Common myeloid progenitor, CD34-positive (primary cell): ENCODE measurements around the gene TSNAX.
"Not testable (repeated sequence)": the region's sequence is repeated elsewhere in the genome, so short reads cannot be mapped to it uniquely, and the experiment has no call there.

ENCODE experiments used
- CTCF ChIA-PET: fragments of 350-600 bp; sonication (Branson Sonifier 250); formaldehyde crosslinking; loops from one replicate; lab custom pipeline; 2021; ENCODE audit warnings: antibody characterized with exemption; lab: Charles Lee
- POLR2A ChIA-PET: fragments of 350-600 bp; sonication (Branson Sonifier 250); formaldehyde crosslinking; loops from one replicate; lab custom pipeline; 2021; ENCODE audit warnings: antibody characterized with exemption; lab: Charles Lee
- DNase-seq, 3 donors: peaks; one replicate each; pipeline versions ENCODE4 v3.0.0 to v3.0.0-alpha.2; 2013
- H3K27ac ChIP-seq, 2 experiments: 1 replicate in 1 of 2; 2 replicates in 1 of 2; pipeline ENCODE4 v1.7.0; 2013; ENCODE audit warnings: inconsistent platforms in 2 of 2, low read length in 2 of 2, mild to moderate bottlenecking in 2 of 2, low read depth in 1 of 2, moderate library complexity in 1 of 2; ENCODE audit not compliant: severe bottlenecking in 2 of 2, insufficient read depth in 1 of 2, poor library complexity in 1 of 2
- H3K27me3 ChIP-seq, 5 experiments: replicated peaks in 2 of 5; 1 replicate in 3 of 5; 2 replicates in 2 of 5; pipeline versions ENCODE4 v1.6.1 to v1.7.0; 2013; ENCODE audit warnings: low read length in 4 of 5, mild to moderate bottlenecking in 2 of 5, moderate library complexity in 2 of 5, inconsistent platforms in 1 of 5; ENCODE audit not compliant: insufficient read depth in 5 of 5, control insufficient read depth in 4 of 5
- H3K36me3 ChIP-seq, 4 experiments: 1 replicate in 2 of 4; 2 replicates in 2 of 4; pipeline versions ENCODE4 v1.6.1 to v1.7.0; 2013; ENCODE audit warnings: low read length in 3 of 4, control low read depth in 1 of 4, mild to moderate bottlenecking in 1 of 4; ENCODE audit not compliant: control insufficient read depth in 4 of 4, insufficient read depth in 4 of 4
- H3K4me1 ChIP-seq, 4 experiments: 1 replicate in 3 of 4; 2 replicates in 1 of 4; pipeline versions ENCODE4 v1.6.1 to v1.7.1; 2013; ENCODE audit warnings: low read length in 3 of 4, mild to moderate bottlenecking in 3 of 4, control low read depth in 1 of 4, inconsistent platforms in 1 of 4, moderate library complexity in 1 of 4; ENCODE audit not compliant: control insufficient read depth in 4 of 4, insufficient read depth in 4 of 4; ENCODE audit errors: control extremely low read depth in 1 of 4
- H3K4me3 ChIP-seq, 7 experiments: 1 replicate in 4 of 7; 2 replicates in 3 of 7; pipeline versions ENCODE4 v1.5.1 to v1.7.0; 2013; ENCODE audit warnings: mild to moderate bottlenecking in 7 of 7, low read length in 6 of 7, moderate library complexity in 6 of 7, inconsistent platforms in 2 of 7, low read depth in 2 of 7, control low read depth in 1 of 7; ENCODE audit not compliant: insufficient read depth in 4 of 7, control insufficient read depth in 1 of 7; ENCODE audit errors: extremely low read depth in 1 of 7
- H3K9me3 ChIP-seq, 5 experiments: 1 replicate in 4 of 5; 2 replicates in 1 of 5; pipeline versions ENCODE4 v1.6.1 to v1.7.1; 2013; ENCODE audit warnings: low read length in 4 of 5, mild to moderate bottlenecking in 2 of 5, inconsistent platforms in 1 of 5, low read depth in 1 of 5, moderate library complexity in 1 of 5; ENCODE audit not compliant: control insufficient read depth in 4 of 5, insufficient read depth in 2 of 5; ENCODE audit errors: control extremely low read depth in 1 of 5
- WGBS: methylation state at CpG from one replicate; pipeline ENCODE4 v1.1.5; 2013; ENCODE audit not compliant: insufficient coverage; 5-methylcytosine and 5-hydroxymethylcytosine counted together

Gene TSNAX

GRCh38 chr1:231503168-231503567 is 25.3 kb upstream of the TSNAX start:
- H3K4me1 ChIP-seq, DNase-seq, H3K4me3 ChIP-seq, POLR2A ChIA-PET, H3K36me3 ChIP-seq, H3K27me3 ChIP-seq, H3K27ac ChIP-seq: not testable (repeated sequence)
- WGBS = no CpG with 5 or more reads among the region's 1 CpG
- peaks cover 0 to 31% (median 17%) of the 10 kb centered on the region in 5 experiments for H3K9me3 ChIP-seq
- CTCF ChIA-PET = interaction anchor here (1.1 kb wide), 1 partner anchor 14 kb away, joined by 3 read pairs; no protein-coding TSS in a partner anchor

GRCh38 chr1:231507476-231508355 is 20.8 kb upstream of the TSNAX start:
- Histone ChIP-seq H3K27ac (no peak overlapping the region), H3K4me3 (no peak overlapping the region), H3K4me1 (no peaks in the 10 kb centered on the region), H3K27me3 (peaks cover 0 to 6% (median 4%) of the 10 kb centered on the region in 5 experiments), H3K9me3 (peaks cover 0 to 4% (median 0%) of the 10 kb centered on the region in 5 experiments), H3K36me3 (no peaks in the 10 kb centered on the region)
- 91% methylated on average over 4 of the region's 9 CpGs for WGBS
- no peak for DNase-seq
- POLR2A ChIA-PET = no interaction called here
- CTCF ChIA-PET = no interaction called here

GRCh38 chr1:231508497-231508896 is 20.0 kb upstream of the TSNAX start:
- Histone ChIP-seq H3K4me3 (no peak overlapping the region), H3K36me3 (no peaks in the 10 kb centered on the region), H3K9me3 (no peaks in the 10 kb centered on the region), H3K27me3 (peaks cover 0 to 6% (median 3%) of the 10 kb centered on the region in 5 experiments), H3K27ac (no peak overlapping the region), H3K4me1 (no peaks in the 10 kb centered on the region)
- CTCF ChIA-PET = interaction anchor here (1.0 kb wide), 1 partner anchor 19 kb away, joined by 4 read pairs; no protein-coding TSS in a partner anchor
- WGBS = 94% methylated on average over 6 of the region's 6 CpGs
- no peak for DNase-seq
- POLR2A ChIA-PET = no interaction called here

GRCh38 chr1:231508941-231509340 is 19.5 kb upstream of the TSNAX start:
- Histone ChIP-seq H3K4me1 (no peaks in the 10 kb centered on the region), H3K36me3 (no peaks in the 10 kb centered on the region), H3K27me3 (peaks cover 0 to 6% (median 3%) of the 10 kb centered on the region in 5 experiments), H3K27ac (no peak overlapping the region), H3K9me3 (no peaks in the 10 kb centered on the region), H3K4me3 (no peak overlapping the region)
- ChIA-PET POLR2A (no interaction called here), CTCF (interaction anchor here (0.8 to 1.0 kb wide), 2 partner anchors 19 to 92 kb away, joined by 3 to 4 read pairs; no protein-coding TSS in a partner anchor)
- DNase-seq = no peak
- WGBS = no CpG with 5 or more reads among the region's 6 CpGs

- POLR2A ChIA-PET = no interaction called here
- no peak overlapping the region for H3K4me3 ChIP-seq
- DNase-seq = no peak
- peaks cover 0 to 13% (median 7%) of the 10 kb centered on the region in 4 experiments for H3K4me1 ChIP-seq
- H3K27ac ChIP-seq = no peak overlapping the region
- CTCF ChIA-PET = no interaction called here
- H3K36me3 ChIP-seq = no peaks in the 10 kb centered on the region
- peaks cover 0 to 4% (median 0%) of the 10 kb centered on the region in 5 experiments for H3K27me3 ChIP-seq
- H3K9me3 ChIP-seq = no peaks in the 10 kb centered on the region
- 100% methylated on average over 1 of the region's 2 CpGs for WGBS
Observed at GRCh38 chr1:231512147-231512698, 16.2 kb upstream of the TSNAX start.

- no peaks in the 10 kb centered on the region for H3K9me3 ChIP-seq
- H3K36me3 ChIP-seq = no peaks in the 10 kb centered on the region
- ChIA-PET POLR2A (no interaction called here), CTCF (no interaction called here)
- H3K27me3 ChIP-seq = peaks cover 0 to 11% (median 0%) of the 10 kb centered on the region in 5 experiments
- WGBS = 20% methylated on average over 1 of the region's 2 CpGs
- no peak overlapping the region for H3K4me3 ChIP-seq
- peak in 2 of 3 donors; percentile 26 to 45 for DNase-seq
- H3K27ac ChIP-seq = no peak overlapping the region
- H3K4me1 ChIP-seq = peaks cover 0 to 13% (median 7%) of the 10 kb centered on the region in 4 experiments
Observed at GRCh38 chr1:231515748-231516147, 12.7 kb upstream of the TSNAX start.

GRCh38 chr1:231517076-231517475 is 11.4 kb upstream of the TSNAX start:
- no peaks in the 10 kb centered on the region for H3K36me3 ChIP-seq
- no peak for DNase-seq
- 87% methylated on average over 3 of the region's 3 CpGs for WGBS
- no peak overlapping the region for H3K27ac ChIP-seq
- POLR2A ChIA-PET = no interaction called here
- H3K4me3 ChIP-seq = no peak overlapping the region
- H3K27me3 ChIP-seq = peaks cover 0 to 9% (median 0%) of the 10 kb centered on the region in 5 experiments
- no peaks in the 10 kb centered on the region for H3K9me3 ChIP-seq
- peaks cover 0 to 13% (median 7%) of the 10 kb centered on the region in 4 experiments for H3K4me1 ChIP-seq
- CTCF ChIA-PET = no interaction called here
